ENCODE data around the gene CRIP1.

CRIP1 gene

DNA sequence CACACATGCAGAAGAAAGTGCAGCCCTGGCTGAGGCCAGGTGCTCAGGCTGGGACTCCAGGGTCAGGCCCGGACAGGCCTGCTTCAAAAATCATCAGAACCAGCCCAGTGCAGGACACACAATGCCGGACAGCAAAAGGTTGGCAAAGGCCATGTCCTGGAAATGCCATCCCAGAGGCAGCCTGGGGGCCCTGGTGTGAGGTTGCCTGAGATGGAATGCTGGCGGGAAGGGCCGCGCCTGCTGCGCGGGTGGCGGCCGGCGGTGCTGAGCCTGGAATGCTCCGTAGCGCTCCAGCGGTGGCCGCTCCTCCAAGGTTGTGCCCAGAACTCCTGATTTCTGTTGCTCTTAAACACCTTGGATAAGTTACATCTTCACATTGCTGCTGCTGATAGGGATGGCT is 33.7 kb upstream of the CRIP1 start:
- DNase-seq = no peak

DNA sequence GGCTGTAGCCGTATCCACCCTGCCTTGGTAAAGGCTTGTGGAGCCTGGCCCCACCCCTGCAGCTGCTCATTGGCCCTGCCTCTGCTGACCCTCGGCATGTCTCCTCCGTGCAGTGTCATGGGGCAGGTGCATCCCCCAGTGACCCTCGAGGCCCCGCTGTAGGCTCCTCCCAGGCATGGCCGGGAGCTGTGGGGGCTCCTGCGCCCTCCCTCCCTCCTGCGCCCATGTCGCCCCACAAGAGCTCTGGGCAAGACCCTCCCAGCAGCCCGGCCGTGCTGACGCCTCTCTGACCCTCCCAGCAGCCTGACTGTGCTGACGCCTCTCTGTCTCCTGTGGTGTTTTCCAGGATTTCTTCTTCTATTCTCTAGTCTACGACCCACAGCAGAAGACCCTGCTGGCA is 32.8 kb upstream of the CRIP1 start:
- no peak for DNase-seq

DNA sequence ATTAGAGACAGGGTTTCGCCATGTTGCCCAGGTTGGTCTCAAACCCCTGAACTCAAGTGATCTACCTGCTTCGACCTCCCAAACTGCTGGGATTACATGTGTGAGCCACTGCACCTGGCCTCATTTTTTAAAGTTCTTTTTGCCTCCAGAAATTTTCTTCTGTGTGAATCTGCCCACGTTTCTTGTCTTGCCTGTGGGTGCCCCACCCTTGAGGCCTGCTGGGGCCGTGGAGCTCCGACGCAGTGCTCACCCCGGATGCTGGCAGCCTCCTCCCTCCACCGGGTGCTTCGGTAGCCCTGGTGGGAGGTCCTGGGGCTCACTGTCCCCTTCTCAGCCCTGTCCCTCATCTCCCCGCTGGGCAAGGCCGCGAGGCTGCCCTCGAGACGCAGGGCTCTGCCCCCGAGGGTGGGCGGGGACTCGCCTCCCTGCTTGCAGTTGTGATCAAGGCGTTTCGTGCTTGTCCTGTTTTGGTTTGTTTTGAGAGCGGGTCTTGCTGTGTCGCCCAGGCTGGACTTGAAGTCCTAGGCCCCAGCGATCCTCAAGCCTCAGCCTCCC is 31.5 kb upstream of the CRIP1 start:
- no peak for DNase-seq

DNA sequence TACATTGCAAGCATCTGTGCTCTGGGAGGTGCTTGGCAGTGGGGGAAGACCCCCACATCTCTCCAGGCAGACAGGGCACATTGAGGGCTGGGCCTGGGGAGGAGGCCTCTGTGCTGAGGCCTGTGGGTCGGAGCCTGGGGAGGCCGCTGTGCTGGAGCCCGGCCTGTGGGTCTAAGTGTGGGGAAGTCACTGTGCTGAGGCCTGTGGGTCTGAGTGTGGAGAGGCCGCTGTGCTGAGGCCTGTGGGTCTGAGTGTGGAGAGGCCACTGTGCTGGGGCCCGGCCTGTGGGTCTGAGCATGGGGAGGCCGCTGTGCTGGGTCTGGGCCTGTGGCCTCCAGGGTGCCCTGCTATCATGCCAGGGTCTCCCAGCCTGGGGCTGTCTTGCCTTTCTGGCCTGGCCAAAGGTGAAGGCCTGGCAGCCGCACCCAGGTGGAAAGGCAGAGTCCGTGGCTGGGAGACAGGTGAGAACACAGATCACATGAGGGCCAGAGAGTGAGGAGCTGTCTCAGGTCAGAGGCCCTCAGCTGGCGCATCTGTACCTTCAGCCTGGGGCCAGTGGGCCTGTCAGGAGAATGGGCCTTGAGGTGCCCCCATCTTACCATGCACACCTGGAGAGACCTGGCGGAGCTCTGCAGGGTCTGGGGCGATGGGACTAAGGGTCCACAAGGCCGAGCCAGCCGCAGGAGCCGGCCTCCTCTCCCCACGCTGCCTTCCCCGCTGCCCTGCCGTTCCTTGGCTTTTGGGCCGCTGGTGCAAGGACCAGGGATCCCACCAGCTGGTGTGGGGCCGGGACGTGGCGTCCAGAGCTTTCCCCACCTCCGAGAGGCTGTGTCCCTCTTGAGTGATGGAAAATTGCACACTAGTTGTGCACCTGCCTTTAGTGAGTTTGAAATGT is 30.7 kb upstream of the CRIP1 start:
- DNase-seq = no peak

DNA sequence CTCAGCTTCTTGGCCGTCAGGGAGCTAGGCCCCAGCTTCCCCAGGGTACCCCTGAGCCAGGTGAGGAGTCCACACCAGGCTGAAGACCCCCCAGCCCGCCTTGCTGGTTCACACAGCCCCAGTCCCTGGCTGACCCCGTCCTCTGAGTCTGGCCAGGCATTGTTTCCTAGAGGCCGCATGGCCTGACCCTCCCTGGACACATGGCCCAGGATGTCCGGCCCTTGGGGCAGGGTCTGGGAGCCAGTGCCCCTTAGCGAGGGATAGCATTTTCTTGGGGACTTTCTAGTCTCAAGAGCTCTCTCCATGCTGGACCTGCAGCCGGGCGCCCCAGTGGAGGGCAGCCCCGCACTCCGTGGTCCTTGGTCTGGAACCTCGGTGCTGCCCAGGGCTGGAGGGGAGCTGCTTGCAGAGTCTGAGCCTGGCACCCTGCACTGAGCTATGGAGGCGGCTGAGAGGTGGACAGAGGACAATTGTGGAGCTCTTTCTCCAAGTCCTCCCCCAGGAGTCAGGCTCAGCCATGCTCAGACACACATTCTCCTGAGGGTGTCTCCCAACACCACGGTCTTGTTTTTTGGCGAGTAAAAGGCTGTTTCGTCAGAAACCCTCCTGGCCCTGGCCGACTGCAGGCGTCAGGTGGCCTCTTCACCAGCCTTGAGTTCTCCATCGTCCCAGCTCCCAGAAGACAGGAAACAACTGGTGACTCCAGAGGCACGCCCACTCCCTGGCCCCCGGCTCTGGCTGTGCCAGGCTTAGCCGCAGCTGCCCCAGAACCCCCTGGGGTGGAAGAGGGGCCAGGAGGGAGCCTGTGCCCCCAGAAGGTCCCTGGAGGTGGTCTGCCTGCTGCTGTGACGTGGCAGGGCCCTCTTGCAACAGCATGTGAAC is 29.7 kb upstream of the CRIP1 start:
- no peak for DNase-seq

DNA sequence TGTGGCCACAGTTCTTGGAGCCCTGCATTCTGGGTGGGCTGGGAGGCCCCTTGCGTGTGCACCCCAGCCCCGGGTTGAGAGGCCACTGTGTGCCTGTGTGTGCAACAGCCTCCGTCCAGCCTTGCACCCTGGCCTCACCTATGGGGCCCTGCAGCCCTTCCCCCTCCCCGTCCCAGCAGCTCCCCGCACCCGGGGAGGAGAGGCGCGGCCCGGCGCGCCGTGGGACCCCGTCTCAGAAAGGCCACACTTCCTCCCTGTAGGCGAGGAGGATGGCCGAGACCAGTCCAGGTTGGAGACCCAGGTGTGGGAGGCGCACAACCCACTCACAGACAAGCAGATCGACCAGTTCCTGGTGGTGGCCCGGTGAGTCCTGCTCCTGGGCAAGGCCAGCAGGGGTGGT is 28.7 kb upstream of the CRIP1 start:
- no peak for DNase-seq

DNA sequence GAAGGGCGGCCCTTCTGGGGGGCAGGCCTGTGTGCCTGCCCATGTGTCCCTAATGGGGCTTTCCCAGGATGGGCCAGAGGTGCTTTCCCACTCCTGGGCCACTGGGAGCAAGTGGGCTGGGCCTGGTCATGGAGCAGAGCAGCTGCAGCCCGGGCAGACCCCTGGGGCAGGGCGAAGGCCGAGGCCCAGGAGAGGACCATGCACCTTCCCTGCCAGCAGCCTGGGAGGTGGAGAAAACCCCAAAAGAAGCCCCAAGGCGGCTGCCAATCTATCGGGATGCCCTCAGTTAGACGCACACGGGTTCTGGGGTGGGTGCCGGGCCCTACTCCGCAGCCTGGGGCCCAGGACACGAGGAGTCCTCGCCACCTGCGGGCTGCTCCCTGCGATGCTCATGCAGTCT is 28.1 kb upstream of the CRIP1 start:
- no peak for DNase-seq

DNA sequence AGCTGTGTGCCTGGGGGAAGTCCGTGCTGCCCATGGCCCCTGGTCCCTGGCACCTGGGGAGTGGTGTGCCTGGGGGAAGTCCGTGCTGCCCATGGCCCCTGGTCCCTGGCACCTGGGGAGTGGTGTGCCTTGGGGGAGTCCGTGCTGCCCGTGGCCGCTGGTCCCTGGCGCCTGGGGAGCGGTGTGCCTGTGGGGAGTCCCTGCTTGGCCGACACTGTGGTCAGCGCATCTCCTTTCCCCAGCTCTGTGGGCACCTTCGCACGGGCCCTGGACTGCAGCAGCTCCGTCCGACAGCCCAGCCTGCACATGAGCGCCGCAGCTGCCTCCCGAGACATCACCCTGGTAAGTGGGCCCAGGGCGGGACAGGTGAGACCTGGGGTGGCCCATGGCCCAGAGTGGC is 26.6 kb upstream of the CRIP1 start:
- no peak for DNase-seq

DNA sequence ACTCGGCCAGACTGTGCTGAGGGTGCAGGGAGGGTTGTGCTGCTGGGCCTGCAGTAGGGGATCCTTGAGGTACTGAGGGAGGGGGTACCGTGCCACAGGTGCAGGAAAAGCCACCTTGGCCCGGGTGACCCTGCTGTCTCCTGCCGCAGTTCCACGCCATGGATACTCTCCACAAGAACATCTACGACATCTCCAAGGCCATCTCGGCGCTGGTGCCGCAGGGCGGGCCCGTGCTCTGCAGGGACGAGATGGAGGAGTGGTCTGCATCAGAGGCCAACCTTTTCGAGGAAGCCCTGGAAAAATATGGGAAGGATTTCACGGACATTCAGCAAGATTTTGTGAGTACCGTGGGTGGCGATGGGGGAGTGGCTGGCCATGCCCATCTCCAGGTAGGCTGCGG is 26.1 kb upstream of the CRIP1 start:
- DNase-seq = no peak

DNA sequence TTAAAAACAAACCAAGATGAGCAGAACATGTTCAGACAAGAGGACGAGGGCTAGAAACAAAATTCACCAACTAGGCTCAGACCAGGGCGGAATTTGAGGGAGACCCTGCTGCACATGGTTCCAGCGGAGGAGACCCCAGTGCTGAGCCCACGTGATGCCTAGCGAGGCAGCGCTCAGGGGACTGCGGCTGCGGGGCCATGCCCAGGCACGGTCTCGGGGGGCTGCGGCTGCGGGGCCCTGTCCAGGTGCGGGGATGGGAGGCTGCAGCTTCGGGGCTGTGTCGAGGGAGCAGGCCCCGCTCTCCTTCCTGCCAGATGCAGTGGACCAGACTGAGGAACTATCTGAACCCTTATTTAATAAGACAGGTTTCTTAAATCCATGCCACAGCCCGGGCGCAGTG is 24.8 kb upstream of the CRIP1 start:
- no peak for DNase-seq

DNA sequence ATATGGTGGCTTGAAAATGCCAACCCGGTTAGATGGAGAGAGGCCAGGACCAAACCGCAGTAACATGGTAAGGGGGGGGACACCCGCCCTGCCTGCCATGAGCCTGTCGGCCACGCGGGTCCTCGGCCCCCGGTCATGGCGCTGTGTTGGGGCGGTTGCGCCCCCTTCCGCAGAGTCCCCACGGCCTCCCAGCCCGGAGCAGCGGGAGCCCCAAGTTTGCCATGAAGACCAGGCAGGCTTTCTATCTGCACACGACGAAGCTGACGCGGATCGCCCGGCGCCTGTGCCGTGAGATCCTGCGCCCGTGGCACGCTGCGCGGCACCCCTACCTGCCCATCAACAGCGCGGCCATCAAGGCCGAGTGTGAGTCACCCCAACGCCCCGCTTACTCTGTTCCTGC is 22.2 kb upstream of the CRIP1 start:
- DNase-seq = no peak

DNA sequence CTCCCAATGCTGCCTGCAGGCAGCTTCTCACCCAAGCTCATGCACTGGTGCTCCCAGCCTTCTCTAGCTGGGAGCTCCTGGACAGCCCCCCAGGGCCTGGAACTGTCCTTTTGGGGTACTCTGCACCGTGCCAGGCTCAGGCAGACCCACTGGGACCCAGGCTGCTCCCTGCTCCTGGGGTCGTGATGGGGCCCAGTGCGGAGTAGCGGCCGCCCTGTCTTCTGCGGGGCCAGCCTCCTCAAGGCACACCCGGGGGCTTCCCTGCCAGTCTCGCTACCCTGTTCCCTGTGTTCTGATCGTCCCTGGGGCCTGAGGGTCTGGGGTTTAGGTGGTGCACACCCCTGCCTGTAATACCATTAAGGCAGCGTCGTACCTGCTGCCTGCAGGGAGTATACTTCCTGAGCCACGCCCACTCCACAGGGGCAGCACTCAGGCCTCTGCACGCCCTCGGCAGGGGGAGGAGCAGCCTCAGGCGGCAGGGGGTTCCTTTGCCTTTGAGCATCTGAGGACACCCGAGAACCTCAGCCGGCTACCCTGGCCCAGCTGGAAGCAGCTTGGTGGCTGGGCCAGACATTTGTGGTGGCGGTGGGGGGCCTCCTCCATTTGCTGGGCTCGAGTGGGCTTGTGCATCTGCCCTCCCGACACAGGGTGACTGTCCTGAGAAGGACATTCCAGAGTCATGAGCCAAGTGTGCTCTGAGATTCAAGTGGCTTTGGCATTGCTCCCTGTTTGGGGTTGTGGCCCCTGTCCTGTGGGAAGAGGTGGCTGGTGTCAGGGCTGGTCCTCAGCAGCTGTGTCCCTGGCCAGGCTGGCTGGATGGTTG is 21.3 kb upstream of the CRIP1 start:
- DNase-seq = no peak

DNA sequence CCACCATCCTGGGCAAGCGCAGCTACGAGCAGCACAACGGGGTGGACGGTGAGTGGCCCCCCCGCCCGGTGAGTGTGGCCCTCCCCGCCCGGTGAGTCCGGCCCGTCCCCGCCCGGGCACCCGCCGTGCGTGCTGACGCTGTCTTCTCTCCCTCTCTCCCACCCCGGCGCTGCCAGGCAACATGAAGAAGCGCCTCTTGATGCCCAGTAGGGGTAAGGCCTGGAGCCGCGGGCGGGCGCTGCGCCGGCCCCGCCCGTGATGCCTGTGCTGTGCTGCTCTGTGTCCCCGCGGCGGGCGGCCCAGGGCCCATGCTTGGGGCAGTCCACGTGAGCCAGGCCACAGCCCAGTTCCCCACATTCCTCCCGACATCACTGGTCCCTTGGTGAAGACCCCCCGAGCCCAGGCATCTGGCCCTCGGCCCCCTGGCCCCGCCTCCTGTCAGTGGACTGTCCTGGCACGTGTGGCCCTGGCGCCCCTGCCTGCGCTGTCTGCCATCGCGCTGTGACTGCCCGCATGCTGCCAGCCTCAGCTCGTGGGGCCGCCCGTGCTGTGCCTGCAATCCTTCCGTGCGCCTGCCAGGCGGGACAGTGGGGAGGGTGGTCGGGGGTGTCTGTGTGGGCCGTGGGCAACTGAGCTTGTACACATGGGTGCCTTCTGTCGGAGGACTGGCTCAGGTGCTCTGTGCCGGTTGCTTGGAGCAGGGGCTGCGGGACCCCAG is 20.0 kb upstream of the CRIP1 start:
- no peak for DNase-seq

DNA sequence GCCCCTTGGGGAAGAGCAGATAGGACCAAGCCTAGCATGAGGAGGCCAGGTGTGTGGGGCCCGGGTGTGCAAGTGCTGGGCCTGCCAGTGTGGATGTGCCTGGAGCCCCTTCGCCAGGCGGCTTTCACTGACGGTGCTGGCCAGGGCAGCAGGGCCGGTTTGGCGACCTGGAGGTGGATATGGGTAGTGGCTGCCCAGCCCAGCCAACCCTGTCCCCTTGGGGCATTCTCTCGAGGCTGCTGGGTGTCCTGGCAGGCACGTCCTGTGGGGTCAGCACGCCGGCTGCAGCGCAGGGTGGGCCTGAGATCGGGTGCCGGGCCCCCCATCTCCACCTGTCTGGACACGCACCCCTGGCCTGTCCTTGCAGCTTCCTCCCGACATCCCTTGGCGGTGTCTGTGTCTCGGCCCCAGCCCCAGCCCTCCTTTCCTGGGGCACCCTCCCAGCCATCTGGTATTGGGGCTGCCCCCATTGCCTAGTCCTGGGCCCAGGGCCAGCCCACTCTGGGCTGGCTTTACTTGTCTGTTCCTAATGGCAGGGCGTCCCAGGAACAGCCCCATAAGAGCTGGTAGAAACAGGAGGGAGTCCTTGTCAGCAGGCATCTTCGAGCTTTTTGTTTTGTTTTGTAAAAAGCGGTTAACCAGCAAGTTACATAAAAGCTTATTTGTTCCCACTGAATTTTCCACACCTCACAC is 19.3 kb upstream of the CRIP1 start:
- no peak for DNase-seq

DNA sequence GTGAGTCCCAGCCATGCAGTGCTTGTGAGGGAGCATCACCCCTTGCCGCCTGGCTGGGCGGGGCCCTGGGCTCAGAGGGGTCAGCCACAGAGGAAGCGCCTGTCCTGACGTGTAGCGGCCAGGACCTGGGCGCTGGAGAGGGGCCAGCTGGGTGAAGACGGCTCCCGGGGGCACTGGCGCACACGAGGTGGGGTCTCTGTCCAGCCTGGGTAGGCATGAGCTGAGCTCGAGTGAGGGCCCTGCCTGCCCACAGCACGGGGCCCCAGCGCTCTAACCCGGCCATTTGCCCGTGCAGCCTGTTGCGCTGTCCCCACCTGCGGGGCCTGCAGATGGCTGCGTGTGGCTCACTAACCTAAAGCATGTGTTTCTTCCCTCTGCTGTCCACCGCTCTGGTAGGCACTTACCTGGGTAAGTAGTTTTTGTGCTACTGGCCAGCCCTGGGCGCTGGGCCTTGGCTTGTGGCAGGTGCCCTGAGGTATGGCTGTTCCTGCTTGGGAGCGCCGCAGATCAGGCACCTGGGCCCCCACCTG is 18.7 kb upstream of the CRIP1 start:
- DNase-seq = no peak

DNA sequence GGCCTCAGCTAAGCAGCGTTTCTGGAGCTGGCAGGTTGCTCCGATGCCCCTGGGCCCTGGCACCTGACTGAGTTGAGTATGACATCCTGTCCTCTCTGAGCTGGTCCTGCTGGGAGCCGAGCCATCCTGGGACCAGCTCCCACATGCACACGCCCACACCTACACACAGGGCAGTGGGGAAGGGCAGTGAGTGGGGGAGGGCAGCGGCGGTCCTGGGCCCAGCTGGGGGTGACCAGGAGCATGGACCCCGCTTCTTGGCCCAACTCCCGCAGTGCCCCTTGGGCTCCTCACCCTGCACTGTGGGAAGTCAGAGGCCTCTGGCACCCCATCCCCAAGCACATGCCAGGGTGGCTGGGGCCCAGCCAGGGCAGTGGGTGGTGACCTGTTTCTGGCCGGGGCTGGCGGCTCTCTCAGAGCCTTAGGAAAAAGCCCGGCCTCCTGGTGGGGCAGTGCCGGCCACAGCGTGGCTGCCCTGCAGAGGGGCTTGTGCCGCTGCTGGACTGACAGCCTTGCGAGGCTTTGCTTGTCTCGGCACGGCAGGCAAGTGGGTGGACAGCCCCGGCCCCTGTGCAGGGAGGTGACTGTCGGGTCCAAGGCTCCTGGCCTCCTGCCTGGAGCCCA is 18.0 kb upstream of the CRIP1 start:
- DNase-seq = no peak

DNA sequence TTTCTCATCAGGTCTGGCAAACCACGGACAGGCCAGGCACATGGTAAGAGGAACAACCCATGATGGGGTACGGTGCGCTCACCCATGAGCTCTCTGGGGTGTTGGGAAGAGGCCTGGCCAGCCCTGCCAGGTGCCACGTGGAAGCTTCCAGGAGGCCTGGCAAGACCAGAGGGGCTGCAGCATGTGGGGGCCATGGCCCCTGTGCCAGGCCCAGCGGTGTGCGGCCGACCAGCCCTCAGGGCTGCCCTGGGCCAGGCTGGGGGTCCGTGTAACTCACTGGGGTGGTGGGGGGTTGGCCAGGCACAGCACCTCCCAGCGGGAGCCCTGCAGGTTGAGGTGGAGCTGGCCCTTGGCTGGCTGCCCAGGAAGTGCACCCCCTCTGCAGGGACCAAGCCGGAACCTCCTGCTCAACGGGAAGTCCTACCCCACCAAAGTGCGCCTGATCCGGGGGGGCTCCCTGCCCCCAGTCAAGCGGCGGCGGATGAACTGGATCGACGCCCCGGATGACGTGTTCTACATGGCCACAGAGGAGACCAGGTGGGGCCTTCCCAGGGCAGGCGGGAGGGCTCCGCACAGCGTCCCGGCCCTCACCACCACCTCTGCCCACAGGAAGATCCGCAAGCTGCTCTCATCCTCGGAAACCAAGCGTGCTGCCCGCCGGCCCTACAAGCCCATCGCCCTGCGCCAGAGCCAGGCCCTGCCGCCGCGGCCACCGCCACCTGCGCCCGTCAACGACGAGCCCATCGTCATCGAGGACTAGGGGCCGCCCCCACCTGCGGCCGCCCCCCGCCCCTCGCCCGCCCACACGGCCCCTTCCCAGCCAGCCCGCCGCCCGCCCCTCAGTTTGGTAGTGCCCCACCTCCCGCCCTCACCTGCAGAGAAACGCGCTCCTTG is 17.0 kb upstream of the CRIP1 start:
- DNase-seq = no peak

DNA sequence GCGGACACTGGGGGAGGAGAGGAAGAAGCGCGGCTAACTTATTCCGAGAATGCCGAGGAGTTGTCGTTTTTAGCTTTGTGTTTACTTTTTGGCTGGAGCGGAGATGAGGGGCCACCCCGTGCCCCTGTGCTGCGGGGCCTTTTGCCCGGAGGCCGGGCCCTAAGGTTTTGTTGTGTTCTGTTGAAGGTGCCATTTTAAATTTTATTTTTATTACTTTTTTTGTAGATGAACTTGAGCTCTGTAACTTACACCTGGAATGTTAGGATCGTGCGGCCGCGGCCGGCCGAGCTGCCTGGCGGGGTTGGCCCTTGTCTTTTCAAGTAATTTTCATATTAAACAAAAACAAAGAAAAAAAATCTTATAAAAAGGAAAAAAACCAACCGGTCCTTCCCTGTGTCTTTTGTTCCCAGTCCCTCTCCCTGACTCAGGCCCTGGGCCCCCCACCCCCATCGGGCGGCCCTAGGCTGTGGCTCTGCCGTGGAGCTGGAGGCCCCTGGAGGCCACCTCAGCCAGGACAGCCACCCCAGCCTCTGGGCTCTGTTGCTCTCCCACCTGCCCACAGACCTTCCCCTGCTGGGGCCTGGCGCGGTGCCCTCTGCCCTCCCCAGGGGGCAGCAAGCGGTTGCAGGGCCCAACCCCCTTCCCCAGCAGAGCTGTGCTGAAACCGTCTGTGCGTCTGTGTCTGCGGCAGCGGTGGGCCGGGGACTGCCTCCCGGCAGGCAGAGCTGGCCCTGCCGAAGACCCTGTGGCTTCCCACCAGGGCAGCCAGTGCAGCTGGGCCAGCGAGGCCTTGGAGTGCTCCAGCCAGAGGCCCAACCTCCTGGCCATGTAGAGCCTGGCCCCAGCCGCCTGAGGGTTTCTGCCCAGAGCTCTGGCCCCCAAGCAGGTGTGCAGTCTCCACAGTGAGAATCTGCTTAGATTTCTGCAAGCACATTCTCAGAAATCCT is 16.1 kb upstream of the CRIP1 start:
- DNase-seq = no peak

Measured in activated CD4-positive, alpha-beta T cell treated with anti-CD3 and anti-CD28 coated beads for 1 hour (primary cell).